Stomach (tissue), 4 donors: ENCODE results near the gene MDFI.

Experiments used
- CTCF ChIP-seq, 7 experiments: fragments of 450-650 bp in 4 of 7; fragments of 200-600 bp in 3 of 7; sonication (generic) in 3 of 7; IDR thresholded peaks; one replicate each; pipeline ENCODE4 v1.5.1; 2016 to 2019; ENCODE audit warnings: antibody characterized with exemption in 7 of 7, control low read depth in 2 of 7, mild to moderate bottlenecking in 1 of 7
- EP300 ChIP-seq: sonication (generic); formaldehyde crosslinking; IDR thresholded peaks from one replicate; pipeline ENCODE4 v1.6.1; 2017; ENCODE audit warnings: antibody characterized with exemption
- POLR2A ChIP-seq, 4 donors: fragments of 450-650 bp; IDR thresholded peaks; one replicate each; pipeline ENCODE4 v1.6.1; 2016; ENCODE audit warnings: antibody characterized with exemption in 4 of 4, control low read depth in 2 of 4, mild to moderate bottlenecking in 1 of 4, moderate library complexity in 1 of 4
- POLR2AphosphoS5 ChIP-seq, 3 donors: sonication (generic); formaldehyde crosslinking; IDR thresholded peaks; one replicate each; pipeline ENCODE4 v1.6.1; 2016; ENCODE audit warnings: antibody characterized with exemption in 3 of 3

DNA sequence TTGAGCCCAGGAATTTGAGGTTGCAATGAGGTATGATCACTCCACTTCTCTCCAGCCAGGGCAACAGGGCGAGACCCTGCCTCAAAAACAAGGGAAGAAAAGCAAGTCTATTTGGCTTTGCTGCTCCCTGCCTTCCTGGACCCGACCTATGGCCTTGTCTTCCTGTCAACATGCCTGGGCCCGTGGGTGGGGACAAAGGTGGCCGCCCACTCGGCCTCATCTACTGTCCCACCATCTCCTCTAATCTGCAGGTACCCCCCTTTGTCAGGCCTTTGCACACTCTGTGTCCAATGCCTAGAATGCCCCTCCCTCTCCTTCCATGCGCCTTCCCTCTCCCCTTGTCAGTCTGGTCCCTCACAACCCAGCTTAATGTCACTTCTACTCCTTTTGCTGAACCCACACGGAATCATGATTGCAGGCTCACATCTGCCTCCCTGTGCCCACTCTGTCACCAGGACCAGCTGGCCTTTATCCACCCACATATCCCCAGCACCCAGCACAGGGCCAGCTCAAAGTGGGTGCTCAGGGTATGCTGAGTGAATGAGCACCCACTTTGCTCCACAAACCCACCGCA is 40.3 kb downstream of the MDFI start:
- no peak for TF ChIP-seq POLR2A (IDR thresholded peaks at IDR 0.05)
- TF ChIP-seq CTCF (IDR thresholded peaks at IDR 0.05) = no peak
- TF ChIP-seq POLR2AphosphoS5 (IDR thresholded peaks at IDR 0.05) = no peak
- TF ChIP-seq EP300 = no peak
